GM18951 (cell line): ENCODE measurements around the gene NALCN.

Experiments
- POLR2A ChIP-seq: IDR thresholded peaks from 4 replicates; pipeline ENCODE4 v1.6.1; 2011; ENCODE audit warnings: mild to moderate bottlenecking; ENCODE audit not compliant: insufficient read length, insufficient read depth; ENCODE audit errors: extremely low read depth
- in situ Hi-C: fragments of 300-500 bp; cut with MboI; formaldehyde crosslinking; loops from one replicate; pipeline ENCODE4 v1.12.0; 2022; ENCODE audit warnings: low sequenced_read_pairs, mixed read lengths, inconsistent platforms; ENCODE audit not compliant: unreplicated experiment

NALCN gene

DNA sequence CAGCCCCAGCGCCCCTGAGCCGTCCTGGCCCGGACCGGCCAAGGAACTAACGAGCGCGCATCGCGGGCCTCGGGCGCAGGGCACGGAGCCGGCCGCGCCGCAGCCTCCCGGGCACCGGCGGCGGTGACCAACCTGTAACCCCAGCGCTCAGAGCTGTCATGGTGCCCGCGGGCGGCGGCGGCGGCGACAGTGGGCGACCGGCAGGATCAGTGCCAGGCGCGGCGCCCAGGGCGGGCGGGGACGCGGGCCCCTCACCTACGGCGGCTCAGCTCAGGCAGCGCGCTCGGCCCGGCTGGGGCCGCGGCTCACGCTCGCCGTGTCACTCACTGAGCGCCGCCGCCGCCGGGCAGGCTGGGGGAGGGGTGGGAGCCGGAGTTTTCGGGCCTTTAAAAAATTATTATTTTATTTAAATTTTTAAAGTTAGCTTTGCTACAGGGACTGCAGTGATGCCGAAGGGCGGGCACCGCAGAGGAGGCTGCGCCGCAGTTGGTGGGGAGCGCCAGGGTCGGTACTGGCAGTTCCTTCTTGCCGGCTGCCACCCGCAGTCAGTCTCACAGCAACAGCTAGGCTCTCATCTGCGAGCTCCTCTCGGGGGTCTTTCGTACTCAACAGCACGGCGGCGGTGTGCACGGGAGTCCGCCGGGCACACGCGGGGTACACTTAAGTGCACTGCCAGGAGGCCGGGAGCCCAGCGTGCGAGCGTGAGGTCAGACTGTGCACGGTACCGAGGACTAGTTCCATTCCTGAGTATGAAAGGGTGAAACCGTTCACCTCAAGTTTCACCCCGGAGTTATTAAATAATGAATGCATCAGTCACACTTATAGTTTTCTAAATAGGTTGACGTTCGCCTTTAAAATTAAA, at the start of gene NALCN:
TSS of gene NALCN (minus strand) at position 328 of the 862 bp plus-strand sequence. CDS start 17,382 bp downstream, outside the sequence.
- in situ Hi-C loops: no loop called here
- no peak for TF ChIP-seq POLR2A

DNA sequence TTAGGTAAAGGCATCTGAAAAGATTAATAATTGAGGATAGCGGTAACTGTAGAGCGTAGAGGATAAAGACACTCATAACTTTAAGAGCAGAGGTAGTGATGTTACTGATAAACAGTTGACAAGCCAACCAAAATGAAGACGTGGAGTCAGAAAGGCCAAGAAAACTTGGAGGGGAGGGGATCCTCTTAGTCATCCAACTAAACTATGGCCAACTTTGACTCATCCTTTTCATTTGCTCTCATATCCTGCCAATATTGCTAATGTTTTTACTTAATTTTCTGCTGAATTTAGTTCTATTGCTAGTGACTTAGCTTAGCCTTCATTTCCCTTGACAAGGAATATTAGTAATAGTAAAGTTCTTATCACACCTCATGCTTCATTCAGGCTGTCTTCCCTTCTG, 49.6 kb upstream of the NALCN start:
- no peak for TF ChIP-seq POLR2A
- in situ Hi-C loops: no loop called here

DNA sequence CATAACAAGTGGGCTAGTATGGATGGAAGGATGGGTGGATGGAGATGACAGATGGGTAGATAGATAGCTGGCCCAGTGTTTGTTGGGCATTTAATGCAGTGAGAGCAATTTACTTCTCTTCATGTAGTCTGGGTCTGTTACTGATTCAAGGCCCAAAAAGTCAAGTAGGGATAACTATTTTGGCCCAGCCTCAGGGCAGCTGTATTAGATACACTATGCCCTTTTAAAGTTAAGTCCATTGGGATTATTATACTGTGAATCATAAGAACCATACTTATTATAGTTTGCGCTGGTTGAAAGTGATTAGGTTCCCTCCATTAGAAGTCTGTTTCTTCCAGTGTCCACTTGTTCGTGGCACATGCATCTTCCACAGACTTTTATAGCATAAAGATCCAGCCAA, 40.9 kb upstream of the NALCN start:
- no peak for TF ChIP-seq POLR2A
- in situ Hi-C loops: no loop called here

DNA sequence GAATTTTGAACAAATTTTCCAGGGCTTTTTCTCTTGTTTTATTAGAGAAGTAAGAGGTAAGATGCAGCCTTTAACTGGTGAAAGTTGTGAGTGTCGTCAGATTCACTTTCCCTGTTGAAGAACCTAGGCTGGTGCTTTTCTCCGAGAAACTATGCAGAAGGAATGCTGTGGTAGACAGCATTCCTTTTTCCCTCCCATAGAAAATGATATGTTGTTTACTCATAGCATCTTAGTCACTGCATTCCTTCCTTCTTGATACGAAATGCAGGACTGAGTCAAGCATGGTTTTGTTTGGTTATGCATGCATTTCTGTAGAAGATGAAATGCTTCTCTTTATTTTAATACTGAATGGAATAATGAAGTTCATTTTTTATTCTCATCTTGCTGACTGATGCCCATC, 39.6 kb upstream of the NALCN start:
- in situ Hi-C loops: no loop called here
- no peak for TF ChIP-seq POLR2A

DNA sequence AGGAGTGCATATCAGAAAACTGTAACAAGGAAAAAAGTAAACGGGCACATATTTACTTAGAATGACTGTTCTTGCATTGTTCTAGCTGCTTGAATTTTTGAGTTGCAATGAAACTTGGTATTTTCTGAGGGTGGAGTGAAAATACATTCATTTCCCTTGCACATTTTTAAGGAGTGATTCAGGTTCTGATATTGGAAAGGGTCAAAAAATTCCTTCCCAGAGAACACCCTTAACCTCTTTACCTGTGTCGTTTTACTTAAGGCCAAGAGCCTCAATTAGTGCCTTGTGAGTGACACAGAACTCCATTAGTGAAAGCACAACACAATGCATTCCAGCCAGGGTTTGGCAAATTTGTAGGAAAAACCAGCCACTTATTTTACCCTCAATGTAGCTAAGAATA, 38.5 kb upstream of the NALCN start:
- TF ChIP-seq POLR2A: no peak
- in situ Hi-C loops: no loop called here

DNA sequence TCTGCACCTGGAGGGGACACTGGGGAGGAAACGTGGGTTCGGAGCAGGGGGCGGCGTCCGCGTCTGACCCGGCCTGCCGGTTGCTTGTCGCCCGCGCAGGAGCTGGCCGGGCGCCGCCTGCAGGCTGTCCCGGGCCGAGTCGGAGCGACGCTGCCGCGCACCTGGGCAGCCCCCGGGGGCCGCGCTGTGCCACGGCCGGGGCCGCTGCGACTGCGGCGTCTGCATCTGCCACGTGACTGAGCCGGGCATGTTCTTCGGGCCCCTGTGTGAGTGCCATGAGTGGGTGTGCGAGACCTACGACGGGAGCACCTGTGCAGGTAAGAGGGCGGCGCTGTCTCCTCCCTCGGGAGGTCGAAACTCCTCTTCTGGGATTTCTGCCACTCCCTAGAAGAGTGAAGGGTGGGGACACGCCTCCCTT, 37.5 kb upstream of the NALCN start:
- TF ChIP-seq POLR2A: no peak
- in situ Hi-C loops: no loop called here

DNA sequence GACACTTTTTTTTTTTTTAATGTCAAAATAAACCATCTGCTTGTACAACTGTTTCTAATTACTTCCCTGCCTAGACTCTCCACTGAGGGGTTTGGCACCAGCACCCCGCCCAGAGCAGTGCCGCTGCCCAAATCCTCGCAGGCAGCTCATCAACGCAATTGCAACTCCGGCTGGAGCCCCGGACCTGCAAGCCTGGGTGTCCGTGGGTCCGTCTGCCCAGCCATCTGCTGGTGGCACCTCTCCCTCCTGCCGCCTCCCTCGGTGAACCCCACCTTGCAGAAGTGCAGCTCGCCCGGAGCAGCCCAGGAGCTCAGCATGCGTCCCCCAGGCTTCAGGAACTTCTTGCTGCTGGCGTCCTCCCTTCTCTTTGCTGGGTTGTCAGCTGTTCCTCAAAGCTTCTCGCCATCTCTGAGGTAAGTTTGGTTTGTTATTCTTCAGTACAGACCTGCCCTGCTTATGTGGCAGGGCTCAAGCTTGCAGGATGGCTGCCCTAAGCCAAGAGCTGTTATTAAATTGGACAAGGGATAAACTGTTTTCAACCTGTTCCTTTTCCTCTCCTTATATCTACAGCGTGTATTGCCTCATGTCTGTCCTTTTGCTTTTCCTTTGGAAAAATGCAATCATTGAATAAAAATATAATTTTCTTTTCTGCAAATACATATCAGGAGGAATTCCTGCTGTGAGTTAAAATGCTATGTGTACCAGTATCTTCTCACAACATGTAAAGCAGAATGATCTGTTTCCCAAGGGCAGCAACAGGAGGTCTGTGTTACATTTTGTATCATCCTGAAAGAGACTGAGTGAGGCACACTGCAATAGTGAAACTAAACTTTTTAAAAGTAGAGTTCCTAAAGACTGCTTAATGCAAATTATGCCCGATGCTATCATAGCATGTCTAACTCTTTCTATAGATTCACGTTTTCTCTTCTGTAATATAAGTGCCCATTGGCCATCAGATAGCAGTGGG, 36.5 kb upstream of the NALCN start, which contains the start of gene ITGBL1:
TSS of gene ITGBL1 (plus strand) at position 157 of the 967 bp plus-strand sequence. CDS start at position 316, 159 bp downstream.
- in situ Hi-C loops: no loop called here
- TF ChIP-seq POLR2A: no peak

DNA sequence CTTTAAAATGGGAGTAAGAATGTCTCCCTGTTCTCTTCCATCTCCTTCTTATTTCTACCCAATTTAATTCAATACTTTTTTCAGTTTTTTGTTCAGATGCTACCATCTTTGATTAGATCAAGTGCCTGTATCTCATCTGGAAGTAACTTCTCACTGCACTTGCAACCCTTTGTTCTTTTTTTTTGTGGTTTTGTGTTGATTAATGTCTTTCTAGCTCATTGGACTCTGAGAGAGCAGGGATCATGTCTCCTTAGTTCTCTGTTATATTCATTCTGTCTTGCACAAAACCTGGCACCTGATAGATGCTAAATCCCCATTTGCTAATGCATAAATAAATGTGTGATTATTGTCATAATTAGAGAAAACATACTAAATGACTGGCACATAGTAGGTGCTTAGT, 35.3 kb upstream of the NALCN start:
- in situ Hi-C loops: no loop called here
- TF ChIP-seq POLR2A: no peak

DNA sequence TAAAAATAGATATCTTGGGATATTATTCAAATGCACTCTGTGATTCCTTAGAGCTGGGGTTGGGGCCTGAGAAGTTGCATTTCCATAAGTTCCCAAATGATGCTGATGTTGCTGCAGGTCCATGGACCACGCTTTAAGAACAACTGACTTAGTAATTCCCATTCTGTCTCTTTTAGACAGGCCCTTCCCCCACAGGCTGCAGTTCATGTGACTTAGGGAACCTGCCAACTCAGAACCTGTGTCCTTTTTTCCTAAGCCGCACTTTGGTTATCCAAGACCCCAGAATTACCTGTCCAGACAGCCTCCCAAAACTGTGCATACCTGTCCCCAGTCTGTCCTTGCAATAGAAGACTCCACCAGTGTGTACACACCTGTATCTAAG, 34.4 kb upstream of the NALCN start:
- in situ Hi-C loops: no loop called here
- TF ChIP-seq POLR2A: no peak

DNA sequence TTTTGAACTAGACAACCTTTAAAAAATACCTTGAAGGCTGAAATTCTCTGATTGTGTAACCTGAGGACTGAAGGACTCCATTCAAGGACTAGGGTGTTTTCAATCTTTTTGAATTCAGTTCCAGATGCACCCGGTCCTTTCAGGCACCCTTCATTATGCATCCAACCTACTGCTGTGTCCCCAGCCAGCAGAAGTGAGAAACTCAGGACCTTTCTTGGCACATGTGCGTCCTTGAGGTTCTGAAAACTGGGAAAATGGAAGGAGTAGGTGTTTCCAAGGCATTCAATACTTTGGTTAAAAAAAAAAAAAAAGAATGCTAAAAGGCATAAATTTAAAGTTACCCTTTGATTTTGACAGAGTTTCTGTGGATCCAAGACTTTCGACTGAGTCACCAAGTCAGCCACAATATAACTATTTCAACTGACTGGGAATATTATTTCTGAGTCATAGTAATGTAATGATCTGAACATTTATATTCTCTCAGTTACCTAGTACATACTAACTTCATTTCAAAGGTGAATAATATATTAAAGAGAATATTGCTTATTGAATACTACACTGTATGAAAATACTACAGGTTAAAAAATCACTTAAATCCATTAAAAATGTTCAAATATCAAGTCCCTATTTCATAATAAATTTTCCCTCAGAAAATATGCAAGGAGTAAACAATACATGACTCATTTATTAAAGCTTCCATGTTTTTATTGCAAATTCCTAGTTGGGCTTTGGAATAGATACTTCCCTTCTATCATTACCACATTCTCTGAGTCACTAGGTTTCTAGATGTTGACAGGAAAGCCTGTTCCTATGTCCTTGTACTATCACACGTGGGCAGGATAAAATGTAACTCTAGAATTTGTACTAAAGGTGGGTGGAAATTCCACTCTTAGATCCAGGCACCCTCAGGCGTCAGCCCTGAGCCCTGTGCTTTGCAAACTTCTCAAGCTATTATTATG, 33.8 kb upstream of the NALCN start:
- in situ Hi-C loops: no loop called here
- no peak for TF ChIP-seq POLR2A

DNA sequence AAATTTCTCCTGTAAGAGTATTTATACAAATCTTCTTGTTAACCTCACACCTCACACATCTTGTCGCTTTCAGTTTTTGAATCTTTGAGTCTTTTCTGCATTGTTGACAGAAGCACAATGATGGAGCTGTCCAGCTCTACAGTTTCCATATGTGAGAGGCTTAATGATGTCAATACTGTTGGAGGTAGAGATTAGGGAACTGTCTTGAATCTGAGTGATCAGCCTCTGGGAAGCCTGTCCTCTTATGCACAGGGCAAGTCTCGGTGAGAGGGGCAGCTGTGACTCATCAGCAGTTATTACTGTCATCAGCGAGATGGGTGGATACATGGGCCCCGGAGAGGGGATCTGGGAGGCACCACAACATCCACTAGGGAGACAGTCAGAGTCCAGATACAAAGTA, 31.5 kb upstream of the NALCN start:
- TF ChIP-seq POLR2A: no peak
- in situ Hi-C loops: no loop called here

DNA sequence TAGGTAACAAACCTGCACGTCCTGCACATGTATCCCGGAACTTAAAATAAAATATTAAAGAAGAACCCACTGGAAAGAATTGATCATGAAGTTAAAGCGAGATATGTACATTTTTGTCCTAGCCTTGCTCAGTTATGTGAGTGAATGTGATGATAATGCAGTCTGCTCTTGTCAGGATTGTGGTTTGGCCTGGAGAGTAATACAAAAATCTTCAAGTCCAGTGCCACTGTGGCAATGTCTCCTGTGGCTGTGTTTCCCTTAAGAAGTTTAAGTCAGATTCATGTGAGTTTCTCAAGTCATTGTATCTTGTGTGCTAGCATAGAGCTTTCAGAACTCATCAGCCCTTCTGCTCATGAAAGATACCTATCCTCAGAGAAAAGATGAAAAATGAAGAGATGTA, 18.2 kb upstream of the NALCN start:
- in situ Hi-C loops: no loop called here
- TF ChIP-seq POLR2A: no peak

DNA sequence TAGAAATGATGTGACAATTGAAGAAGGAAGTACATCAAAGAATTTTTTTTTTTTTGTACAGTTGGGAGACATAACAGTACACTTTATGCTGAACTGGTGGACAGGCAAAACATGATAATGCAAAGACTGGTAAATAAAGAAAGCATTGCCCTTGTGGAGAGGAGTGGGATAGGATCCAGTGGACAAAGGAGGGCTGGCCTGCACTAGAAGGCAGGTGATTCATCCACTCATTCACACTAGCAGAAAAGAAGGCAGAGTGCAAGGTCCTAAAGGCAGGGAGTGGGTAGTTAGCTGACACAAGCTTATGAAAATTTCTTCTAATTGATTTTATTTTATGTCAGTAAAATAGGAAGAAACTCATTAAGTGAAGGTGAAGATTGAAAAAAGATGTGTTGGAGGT, 17.6 kb upstream of the NALCN start:
- TF ChIP-seq POLR2A: no peak
- in situ Hi-C loops: no loop called here

DNA sequence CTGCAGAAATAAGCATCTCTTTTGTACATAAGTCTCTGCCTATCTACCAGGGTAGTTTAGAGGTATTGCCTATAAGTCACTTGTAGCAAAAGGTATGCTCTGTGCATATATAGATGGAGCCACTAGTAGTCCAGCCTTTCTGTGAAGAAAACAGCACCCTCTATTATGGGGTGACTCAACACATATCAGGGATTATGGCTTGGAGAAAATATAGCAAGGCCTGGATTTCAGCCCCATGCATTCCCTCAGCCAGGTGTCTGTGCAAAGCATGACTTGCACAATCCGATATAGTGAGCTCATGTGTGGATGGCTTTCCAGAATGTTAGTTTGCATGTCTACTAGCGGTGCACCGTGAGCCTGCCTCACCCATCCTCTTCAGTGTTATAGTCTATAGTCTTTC, 13.4 kb upstream of the NALCN start:
- no peak for TF ChIP-seq POLR2A
- in situ Hi-C loops: no loop called here
